GM11168 (cell line): Measurements from ENCODE around the gene RTL9.
"Not testable (repeated sequence)": the region's sequence is repeated elsewhere in the genome, so short reads cannot be mapped to it uniquely, and the experiment has no call there.

ENCODE experiments used
- in situ Hi-C: fragments of 300-500 bp; cut with MboI; formaldehyde crosslinking; loops from one replicate; pipeline ENCODE4 v1.12.0; 2022; ENCODE audit warnings: low sequenced_read_pairs; ENCODE audit not compliant: unreplicated experiment

Gene RTL9

DNA sequence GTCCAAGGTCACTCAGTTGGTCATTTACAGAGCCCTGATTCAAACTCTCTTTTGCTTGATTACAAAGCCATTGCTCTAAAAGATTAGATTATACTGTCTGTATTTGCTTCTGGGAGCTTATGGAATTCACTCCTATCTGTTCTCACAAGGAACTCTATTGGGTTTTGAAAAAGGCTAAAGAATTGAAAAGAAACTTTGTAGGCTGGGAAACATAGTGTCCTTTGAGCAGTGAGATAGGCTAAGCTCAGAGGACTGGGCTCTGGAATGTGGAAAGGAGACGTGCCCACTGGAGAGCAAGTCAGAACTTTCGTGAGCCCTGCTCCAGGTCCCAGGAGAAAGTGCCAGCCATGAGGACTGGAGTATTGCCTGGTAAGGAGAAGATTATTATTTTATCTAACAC lies at the start of gene RTL9:
RTL9 (plus strand) TSS at position 301 of the 400 bp plus-strand sequence. CDS start 91,770 bp downstream, outside the sequence.
- in situ Hi-C loops, result no loop called here

- in situ Hi-C loops, result no loop called here
Measured at GRCh38 chrX:110310000-110310790, 48.5 kb upstream of the RTL9 start.

DNA sequence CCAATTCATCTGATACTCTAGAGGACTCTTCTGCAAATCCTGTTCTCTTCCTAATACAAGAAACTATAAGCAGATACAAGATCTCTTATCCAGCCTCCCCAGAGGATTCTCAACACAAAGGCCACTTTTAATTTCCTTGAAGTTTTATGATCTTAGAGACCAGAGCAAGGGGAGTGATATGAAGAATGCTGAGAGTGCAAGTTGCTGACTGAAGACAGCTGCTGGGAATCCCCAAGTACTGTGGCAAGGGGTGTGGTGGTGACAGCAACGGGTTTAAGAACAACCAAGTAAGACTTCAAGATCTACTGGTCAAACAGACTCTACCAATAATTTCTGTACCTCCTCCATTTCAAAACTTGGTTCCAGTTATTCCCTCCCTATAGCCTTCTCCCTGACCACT lies 47.8 kb upstream of the RTL9 start:
- in situ Hi-C loops, result no loop called here

DNA sequence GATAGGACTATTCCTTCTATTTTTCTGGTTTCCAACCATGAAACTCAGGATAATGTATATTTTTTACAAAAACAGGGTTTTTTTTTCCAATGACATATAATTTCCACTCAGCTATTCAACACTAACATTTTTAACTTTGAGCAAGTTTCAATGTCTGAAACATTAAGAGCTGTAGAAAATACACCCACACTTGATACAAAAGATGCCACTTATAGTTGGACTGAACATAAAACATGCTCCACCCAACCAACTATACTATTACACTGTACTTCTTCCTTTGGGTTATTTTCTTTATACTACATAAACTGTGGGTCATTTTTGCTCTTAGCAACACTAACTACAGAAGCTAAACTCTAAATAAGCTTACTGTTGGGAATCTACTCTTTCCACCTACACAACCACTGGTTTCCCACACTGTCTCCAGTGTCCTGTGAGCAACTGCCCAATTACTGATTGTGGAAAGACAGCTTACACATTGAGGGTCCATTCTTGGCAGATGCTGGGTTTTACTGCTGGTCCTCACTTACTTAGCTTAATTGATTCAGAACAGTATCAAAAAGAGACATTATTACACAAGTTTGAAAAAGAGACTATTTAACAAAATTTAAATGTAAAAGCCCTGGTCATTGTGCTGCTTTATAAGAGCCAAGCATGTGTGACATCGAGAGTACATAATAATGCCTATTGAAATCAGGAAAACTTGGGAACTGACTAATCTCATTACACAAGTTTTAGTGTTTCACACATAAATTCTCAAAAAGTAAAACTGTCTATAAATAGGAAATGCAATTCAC lies 47.0 kb upstream of the RTL9 start:
- in situ Hi-C loops, result no loop called here

DNA sequence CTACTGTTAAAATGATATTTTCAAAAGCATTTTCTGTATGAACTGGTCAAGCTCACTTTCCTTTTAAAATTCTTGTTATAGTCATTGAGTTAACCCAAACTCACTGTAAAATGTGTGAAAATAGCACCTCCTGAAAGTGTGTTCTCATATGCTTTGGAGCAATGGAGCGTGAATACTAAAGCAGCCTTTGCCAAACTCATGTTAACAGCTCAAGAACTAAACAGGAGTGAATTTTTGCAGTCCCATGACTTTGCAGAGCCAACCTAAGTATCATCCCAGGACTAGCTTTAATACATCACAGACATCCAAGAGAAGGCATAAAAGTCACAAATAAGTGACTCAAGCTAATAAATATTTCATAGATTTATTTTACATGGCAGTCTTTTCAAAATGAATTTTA lies 43.1 kb upstream of the RTL9 start:
- in situ Hi-C loops, result no loop called here

- in situ Hi-C loops, result no loop called here
Measured at GRCh38 chrX:110316351-110317060, 42.1 kb upstream of the RTL9 start.

GRCh38 chrX:110317061-110317819 lies 41.4 kb upstream of the RTL9 start:
- in situ Hi-C loops, result no loop called here

DNA sequence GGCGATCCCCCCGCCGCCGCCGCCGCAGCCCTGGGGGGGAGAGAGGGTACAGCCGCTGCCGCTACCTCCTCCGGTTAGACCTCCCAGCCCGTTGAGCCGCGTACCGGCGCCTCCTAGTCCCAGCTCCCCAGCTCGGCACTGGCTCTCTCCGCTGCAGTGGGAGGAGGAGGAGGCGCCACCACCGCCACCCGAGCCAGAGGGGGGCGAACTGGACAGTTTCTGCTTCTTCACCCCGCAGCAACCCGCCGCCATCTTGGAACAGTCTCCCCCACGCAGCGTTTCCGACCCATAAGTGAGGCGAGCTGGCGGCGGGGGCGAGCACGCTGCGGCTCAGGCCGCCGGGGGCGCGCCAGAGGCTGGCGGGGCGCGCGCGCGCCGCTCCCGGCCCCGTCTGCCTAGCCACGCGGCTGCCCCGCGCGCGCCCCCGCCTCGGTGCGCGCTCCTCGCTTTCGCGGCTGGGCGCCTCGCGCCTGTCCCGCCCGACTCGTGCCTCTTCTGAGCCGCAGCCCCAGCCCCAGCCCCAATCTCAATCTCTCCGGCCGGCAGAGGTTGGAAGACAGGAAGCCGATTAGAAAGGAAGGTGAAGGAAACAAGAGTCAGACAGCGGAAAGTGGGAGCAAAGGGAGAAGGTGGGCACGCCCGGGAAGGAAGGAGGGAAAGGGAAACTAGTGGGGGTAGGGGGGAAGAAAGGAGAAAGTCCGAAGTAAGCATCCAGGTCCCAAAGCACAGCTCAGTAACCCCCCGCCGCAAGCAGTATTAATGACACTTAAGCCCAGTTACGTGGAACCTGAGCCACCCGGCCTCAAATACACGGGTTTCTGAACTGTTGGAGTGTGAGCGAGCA lies 40.6 kb upstream of the RTL9 start, which contains the start of gene AMMECR1:
AMMECR1 (minus strand) TSS at position 266 of the 844 bp plus-strand sequence; CDS start at position 252, 14 bp downstream.
- in situ Hi-C loops, result no loop called here

DNA sequence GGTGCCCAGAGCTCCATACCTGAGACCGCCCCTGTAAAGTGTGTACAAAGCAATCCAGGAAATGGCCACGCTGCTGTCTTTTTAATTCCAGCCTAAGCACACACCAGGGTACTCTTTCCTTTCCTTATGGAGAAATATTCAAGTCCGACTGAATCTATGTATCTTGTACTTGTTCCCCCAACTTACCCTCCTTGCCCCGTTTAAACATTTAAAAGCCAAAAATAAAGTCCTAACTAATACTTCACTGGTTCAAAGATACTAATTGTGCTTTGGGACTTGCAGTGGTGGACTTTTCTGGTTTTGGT lies 40.0 kb upstream of the RTL9 start:
- in situ Hi-C loops, result no loop called here

DNA sequence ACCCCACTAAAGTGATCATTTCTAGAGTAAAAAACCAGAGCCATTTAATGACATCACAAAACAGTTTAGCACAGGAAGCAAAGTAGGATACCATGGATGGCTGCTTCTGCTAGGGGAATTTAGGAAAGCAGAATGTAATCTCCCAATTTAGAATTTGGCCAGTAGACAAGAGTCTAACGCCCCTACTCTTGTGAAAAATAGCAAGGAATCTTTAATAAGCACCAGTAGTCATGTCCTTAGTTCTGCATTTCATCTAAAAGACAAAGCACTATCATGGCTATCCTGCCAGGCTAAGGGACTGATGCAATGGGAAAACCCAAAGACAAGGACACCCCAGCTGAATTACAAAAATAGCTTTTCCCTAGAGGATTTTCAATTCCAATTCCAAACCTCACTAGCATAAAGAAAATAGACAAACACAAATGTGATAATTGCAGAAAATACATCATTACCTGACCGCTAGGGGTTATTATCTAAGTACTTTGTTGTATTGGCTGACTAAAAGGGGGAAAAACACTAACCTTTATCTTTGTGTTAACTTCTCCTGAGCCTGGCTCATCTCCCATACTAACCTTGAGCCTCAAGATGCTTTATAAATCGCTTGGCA lies 38.2 kb upstream of the RTL9 start:
- in situ Hi-C loops, result no loop called here

DNA sequence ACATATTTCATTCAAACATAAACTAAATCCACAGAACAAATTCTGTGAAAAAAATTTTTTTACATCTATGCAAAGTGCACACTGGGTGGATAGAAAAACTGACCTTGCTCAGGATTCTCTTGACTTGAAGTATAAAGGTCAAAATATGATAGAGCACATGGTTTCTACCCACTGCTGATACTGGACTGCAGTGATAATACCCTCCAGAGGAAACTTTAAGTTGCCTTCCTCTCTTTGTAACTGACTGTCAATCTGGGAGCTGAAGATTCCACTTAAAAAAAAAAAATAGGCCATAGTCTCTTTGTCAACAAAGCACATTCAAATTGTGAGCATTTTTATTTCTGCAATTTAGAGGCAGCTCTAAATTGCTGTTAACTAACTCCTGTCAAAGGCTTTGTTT lies 37.6 kb upstream of the RTL9 start:
- in situ Hi-C loops, result no loop called here

DNA sequence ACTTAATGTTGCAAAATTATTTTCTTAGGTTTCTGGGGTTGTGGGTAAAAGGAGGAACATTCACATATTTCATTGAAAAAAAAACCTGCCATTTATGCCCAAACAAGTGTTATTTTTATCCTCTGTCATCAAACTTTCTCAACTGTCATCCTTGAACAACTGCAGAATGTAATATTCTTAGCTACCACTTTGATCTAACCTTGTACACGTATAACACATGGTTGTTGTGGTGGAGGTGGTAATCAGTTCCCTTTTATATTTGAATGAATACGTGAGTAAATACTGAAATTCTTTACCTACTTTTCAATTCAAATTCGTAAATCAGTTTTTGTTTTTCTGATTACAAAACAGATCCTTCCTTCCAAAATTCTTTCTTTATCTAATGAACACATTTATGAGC lies 37.0 kb upstream of the RTL9 start:
- in situ Hi-C loops, result no loop called here

- in situ Hi-C loops, result no loop called here
Measured at GRCh38 chrX:110322603-110323002, 36.0 kb upstream of the RTL9 start.

DNA sequence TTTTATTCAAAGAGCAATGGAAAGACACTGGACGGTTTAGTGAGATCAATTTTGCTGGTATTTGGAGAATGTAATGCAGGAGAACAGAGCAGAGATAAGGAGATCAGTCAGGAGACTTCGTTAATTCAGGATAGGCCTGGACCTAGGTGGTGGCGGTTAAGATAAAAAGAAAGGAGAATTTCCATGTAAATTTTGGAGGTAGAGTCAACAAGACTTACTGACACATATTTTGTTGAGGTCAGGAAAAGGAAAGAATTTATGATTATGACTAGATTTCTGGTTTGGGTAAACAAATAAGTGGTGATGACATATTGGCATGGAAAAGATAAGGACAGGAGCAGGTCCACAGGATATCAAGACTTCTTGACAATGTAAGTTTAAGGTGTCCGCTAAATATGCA lies 31.9 kb upstream of the RTL9 start:
- in situ Hi-C loops, result no loop called here

- in situ Hi-C loops, result no loop called here
Measured at GRCh38 chrX:110327336-110327735, 31.3 kb upstream of the RTL9 start.

- in situ Hi-C loops, result not testable (repeated sequence)
Measured at GRCh38 chrX:110328613-110329012, 30.0 kb upstream of the RTL9 start.

DNA sequence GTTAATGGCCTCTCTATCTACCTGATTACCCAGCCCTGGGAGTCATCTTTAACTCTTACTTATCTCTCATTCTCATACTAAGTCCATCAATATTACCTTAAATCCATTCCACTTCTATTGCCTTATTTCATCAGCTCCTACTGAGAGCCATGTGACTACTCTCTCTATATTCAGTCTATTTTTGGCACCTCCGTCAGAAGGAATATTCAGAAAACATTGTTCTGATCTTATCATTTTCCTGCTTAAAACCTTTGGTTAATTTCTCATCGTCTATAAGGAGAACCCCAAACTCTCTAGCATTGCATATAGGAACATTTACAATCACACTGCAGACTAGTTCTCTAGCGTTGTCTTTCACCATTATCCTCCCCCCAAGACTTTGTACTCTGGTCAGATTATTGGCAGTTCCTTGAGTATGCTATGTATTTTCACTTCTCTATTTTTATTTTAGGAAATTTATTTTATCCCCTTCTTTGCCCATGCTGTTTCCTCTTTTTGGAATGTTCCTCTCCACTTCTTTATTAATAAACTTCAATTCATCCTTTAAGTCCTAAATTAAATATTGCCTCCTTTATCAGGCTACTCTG lies 27.1 kb upstream of the RTL9 start:
- in situ Hi-C loops, result no loop called here

GRCh38 chrX:110333458-110333857 lies 25.2 kb upstream of the RTL9 start:
- in situ Hi-C loops, result not testable (repeated sequence)

DNA sequence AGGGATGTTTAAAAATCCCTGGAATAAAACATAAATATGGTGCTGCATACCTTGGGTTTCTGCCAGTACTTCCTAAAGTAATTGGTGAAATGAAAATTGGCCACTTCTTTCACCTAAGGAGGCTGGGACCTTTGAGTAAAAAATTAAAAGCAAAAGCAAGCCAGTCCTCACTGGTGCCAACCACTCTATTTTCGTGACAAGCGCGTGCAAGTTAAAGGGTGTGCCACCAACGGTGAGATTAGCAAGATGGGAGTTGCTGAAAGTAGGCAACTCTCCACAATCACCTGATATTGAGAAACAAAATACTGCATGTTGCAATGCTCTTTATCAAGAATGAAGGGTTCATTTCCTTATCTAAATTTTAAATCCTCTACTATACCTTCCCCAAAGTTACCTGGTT lies 19.7 kb upstream of the RTL9 start:
- in situ Hi-C loops, result no loop called here
